Esophagus squamous epithelium (tissue), 5 donors: ENCODE measurements around the gene SLC29A2. TPM values are rescaled to one million over a fixed set of nuclear protein-coding genes. Genes with fewer than 3 reads are reported as not detected.

Source experiments
- DNase-seq: peaks from one replicate; lab custom pipeline; 2025; lab: John Stamatoyannopoulos, UW
- H3K27ac ChIP-seq, 4 donors: fragments of 200-600 bp; sonication (generic); one replicate each; pipeline ENCODE4 v1.5.1; 2016 to 2019; ENCODE audit warnings: mild to moderate bottlenecking in 1 of 4
- H3K27me3 ChIP-seq, 4 donors: fragments of 200-600 bp; sonication (generic); 1 replicate in 3 of 4; 2 replicates in 1 of 4; pipeline versions ENCODE4 v1.5.1 to v1.6.0; 2017 to 2021; ENCODE audit warnings: antibody characterized with exemption in 1 of 4
- H3K36me3 ChIP-seq, 3 donors: fragments of 200-600 bp; sonication (generic); one replicate each; pipeline ENCODE4 v1.5.1; 2016 to 2019
- H3K4me1 ChIP-seq, 3 donors: fragments of 200-600 bp; sonication (generic); one replicate each; pipeline ENCODE4 v1.5.1; 2017 to 2019
- H3K4me3 ChIP-seq, 4 donors: fragments of 200-600 bp; sonication (generic); 1 replicate in 3 of 4; 2 replicates in 1 of 4; pipeline ENCODE4 v1.5.1; 2016 to 2019; ENCODE audit warnings: mild to moderate bottlenecking in 2 of 4, moderate library complexity in 1 of 4
- H3K9me3 ChIP-seq, 3 donors: fragments of 200-600 bp; sonication (generic); one replicate each; pipeline ENCODE4 v1.5.1; 2016 to 2019
- POLR2A ChIP-seq, 4 donors: fragments of 450-650 bp; IDR thresholded peaks; one replicate each; pipeline ENCODE4 v1.6.1; 2017; ENCODE audit warnings: antibody characterized with exemption in 4 of 4, mild to moderate bottlenecking in 4 of 4, moderate library complexity in 3 of 4
- WGBS, 2 donors: methylation state at CpG; one replicate each; pipeline ENCODE4 v1.1.5; 2018; 5-methylcytosine and 5-hydroxymethylcytosine counted together
- intact Hi-C: fragments of 100-400 bp; cut with DNase I; formaldehyde crosslinking; loops from one replicate; pipeline ENCODE4 v1.15.0; 2022
- total RNA-seq, 4 donors: library from RNA; depleted of rRNA; stranded (reverse); fragments of >200 nt; gene quantifications; one replicate each; pipeline ENCODE4 v1.1.0, GENCODE V29; 2016
- TF ChIP-seq, protein P1 (sequence below), 6 experiments: fragments of 450-650 bp in 4 of 6; fragments of 200-600 bp in 2 of 6; sonication (generic) in 2 of 6; IDR thresholded peaks; one replicate each; pipeline ENCODE4 v1.5.1; 2016 to 2019; ENCODE audit warnings: antibody characterized with exemption in 6 of 6, mild to moderate bottlenecking in 4 of 6, moderate library complexity in 4 of 6
- donor health status: DM: yes; HTN: yes; CAD: no.

SLC29A2 gene
- total RNA-seq, 4 donors from 2014 or later, result 2.9 to 5.5 (median 4.8) TPM

DNA sequence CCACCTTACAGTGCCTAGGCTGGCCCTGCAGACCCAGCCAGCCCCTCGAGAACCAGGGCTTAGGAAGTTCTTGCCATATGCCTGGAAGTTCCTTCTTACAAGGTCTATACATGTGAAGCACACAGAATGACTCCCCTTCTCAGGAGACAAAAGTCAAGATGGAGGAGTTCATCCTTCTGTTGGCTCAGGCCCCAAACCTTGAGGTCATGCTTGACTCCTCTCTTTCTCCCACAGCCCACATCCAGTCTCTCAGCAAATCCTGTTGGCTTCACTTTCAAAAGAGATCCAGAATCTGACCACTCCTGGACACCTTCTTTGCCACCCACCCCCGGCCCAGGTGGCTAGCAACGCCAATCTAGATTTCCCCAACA, 53.0 kb downstream of the SLC29A2 start:
- intact Hi-C loops, result no loop called here
- Histone ChIP-seq H3K4me3 (no peak overlapping the region), H3K4me1 (peaks cover 37 to 65% (median 49%) of the 10 kb centered on the region in 3 donors), H3K27me3 (peaks cover 0 to 32% (median 0%) of the 10 kb centered on the region in 4 donors), H3K9me3 (no peaks in the 10 kb centered on the region), H3K27ac (peak overlapping the region; percentile 61 to 92 (median 84)), H3K36me3 (no peaks in the 10 kb centered on the region)
- DNase-seq, result no peak
- TF ChIP-seq POLR2A (IDR thresholded peaks at IDR 0.05), result no peak
- TF ChIP-seq, protein P1, sequence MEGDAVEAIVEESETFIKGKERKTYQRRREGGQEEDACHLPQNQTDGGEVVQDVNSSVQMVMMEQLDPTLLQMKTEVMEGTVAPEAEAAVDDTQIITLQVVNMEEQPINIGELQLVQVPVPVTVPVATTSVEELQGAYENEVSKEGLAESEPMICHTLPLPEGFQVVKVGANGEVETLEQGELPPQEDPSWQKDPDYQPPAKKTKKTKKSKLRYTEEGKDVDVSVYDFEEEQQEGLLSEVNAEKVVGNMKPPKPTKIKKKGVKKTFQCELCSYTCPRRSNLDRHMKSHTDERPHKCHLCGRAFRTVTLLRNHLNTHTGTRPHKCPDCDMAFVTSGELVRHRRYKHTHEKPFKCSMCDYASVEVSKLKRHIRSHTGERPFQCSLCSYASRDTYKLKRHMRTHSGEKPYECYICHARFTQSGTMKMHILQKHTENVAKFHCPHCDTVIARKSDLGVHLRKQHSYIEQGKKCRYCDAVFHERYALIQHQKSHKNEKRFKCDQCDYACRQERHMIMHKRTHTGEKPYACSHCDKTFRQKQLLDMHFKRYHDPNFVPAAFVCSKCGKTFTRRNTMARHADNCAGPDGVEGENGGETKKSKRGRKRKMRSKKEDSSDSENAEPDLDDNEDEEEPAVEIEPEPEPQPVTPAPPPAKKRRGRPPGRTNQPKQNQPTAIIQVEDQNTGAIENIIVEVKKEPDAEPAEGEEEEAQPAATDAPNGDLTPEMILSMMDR (IDR thresholded peaks at IDR 0.05), result no peak
- 50 to 82% methylated on average over 2 of the region's 3 CpGs for WGBS, 2 donors

DNA sequence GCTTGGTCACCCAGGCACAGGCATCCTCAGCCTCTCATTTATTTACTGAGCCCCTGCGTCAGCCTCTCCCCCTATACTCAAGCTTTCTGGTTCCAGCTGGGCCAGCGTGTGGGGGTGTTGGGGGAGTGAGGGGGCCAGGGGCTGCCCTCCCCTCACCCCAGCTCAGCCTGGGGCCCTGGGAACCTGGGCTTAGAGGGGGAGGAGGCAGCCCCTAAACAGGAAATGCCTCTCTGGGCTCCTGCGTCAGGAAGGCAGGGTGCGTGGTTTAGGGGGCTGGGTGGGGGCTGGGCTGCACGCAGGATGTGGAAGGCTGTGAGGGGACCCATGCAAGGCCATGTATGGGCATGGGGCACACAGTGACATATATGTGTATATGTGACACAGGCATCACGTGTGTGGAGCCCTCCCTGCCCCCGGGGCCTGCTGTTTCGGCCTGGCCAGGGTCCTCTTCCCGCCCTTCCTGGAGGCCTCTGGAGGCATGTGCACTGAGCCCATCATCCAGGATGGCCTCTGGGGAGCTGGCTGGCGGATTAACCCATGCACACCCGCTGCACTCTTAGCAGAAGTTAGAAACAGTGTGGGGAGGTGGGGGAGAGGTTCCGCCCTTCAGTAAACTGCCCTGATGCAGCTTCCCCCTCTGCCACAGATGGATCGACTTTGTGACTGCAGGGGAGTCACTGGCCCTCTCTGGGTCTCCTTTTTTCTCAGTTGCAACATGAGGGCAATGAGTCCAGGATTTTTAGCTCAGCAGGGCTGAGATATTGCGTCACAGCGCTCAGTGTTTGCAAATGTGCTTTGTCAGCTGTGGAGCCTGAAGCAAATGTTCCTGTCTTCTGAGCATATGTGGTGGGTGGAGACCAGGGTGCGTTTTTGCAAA, 53.6 kb downstream of the SLC29A2 start:
- TF ChIP-seq, protein P1 (IDR thresholded peaks at IDR 0.05), result no peak
- TF ChIP-seq POLR2A (IDR thresholded peaks at IDR 0.05), result no peak
- no peaks in the 10 kb centered on the region for H3K9me3 ChIP-seq
- DNase-seq, result no peak
- intact Hi-C loops, result no loop called here
- H3K36me3 ChIP-seq, result no peaks in the 10 kb centered on the region
- peak overlapping the region; percentile 61 to 92 (median 84) for H3K27ac ChIP-seq
- WGBS, 2 donors, result 15 to 18% methylated on average over 4 of the region's 16 CpGs
- H3K4me3 ChIP-seq, result no peak overlapping the region
- H3K4me1 ChIP-seq, result peaks cover 43 to 71% (median 55%) of the 10 kb centered on the region in 3 donors
- H3K27me3 ChIP-seq, result peaks cover 0 to 32% (median 0%) of the 10 kb centered on the region in 4 donors

DNA sequence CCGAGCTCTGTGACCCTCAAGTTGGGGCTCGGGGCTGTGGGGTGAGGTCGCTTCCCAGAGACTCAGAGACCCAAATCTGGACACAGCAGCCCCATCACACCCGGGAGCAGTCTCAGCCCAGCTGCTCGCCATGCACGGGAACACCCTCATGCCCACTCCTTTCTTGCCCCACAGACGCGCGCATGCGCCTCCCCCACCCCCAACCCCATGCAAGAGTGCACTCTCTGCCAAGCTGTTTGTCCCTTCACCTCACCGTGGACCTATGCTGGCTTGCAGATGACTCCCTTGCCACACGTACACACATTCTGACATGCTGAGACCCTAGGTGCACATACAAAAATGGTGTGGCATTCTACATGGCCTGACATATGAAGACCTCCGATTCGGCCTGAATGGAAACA, 54.2 kb downstream of the SLC29A2 start:
- Histone ChIP-seq H3K27me3 (peaks cover 0 to 32% (median 0%) of the 10 kb centered on the region in 4 donors), H3K9me3 (no peaks in the 10 kb centered on the region), H3K36me3 (no peaks in the 10 kb centered on the region), H3K27ac (peak overlapping the region; percentile 61 to 92 (median 84)), H3K4me1 (peaks cover 44 to 77% (median 56%) of the 10 kb centered on the region in 3 donors), H3K4me3 (peak overlapping the region in 3 of 4 donors; percentile 56 to 68 (median 63))
- DNase-seq, result no peak
- intact Hi-C loops, result no loop called here
- WGBS, 2 donors, result 42 to 80% methylated on average over 1 to 11 of the region's 14 CpGs
- no peak for TF ChIP-seq POLR2A (IDR thresholded peaks at IDR 0.05)

GRCh38 chr11:66316849-66317251, 54.7 kb downstream of the SLC29A2 start, which contains the start of gene CD248:
CD248 (minus strand) TSS chr11:66317044; CDS start chr11:66317027, 17 bp downstream.
- DNase-seq, result no peak
- TF ChIP-seq, protein P1 (IDR thresholded peaks at IDR 0.05), result no peak
- peak in 1 of 4 donors; percentile 50 for TF ChIP-seq POLR2A (IDR thresholded peaks at IDR 0.05)

GRCh38 chr11:66315921-66316811, 55.4 kb downstream of the SLC29A2 start:
- peak overlapping the region; percentile 21 to 68 (median 60) for H3K4me3 ChIP-seq
- H3K27ac ChIP-seq, result peak overlapping the region; percentile 61 to 92 (median 89)
- intact Hi-C loops, result no loop called here
- no peaks in the 10 kb centered on the region for H3K36me3 ChIP-seq
- no peak for DNase-seq
- TF ChIP-seq, protein P1 (IDR thresholded peaks at IDR 0.05), result no peak
- no peak for TF ChIP-seq POLR2A (IDR thresholded peaks at IDR 0.05)
- peaks cover 0 to 32% (median 0%) of the 10 kb centered on the region in 4 donors for H3K27me3 ChIP-seq
- peaks cover 44 to 83% (median 56%) of the 10 kb centered on the region in 3 donors for H3K4me1 ChIP-seq
- WGBS, 2 donors, result 74% methylated on average over 19 of the region's 52 CpGs; no CpG with 5 or more reads in 1 of the 2 donors
- H3K9me3 ChIP-seq, result no peaks in the 10 kb centered on the region

More at GRCh38 chr11:66316849-66317251, 54.7 kb downstream of the SLC29A2 start, which contains the start of gene CD248:
- intact Hi-C loops, result no loop called here
- Histone ChIP-seq H3K4me3 (peak within 1 kb of the TSS; percentile 21 to 68 (median 60)), H3K9me3 (no peaks in the 10 kb centered on the region), H3K27ac (peak within 1 kb of the TSS; percentile 61 to 92 (median 89)), H3K27me3 (peaks cover 0 to 32% (median 0%) of the 10 kb centered on the region in 4 donors), H3K4me1 (peaks cover 44 to 81% (median 56%) of the 10 kb centered on the region in 3 donors), H3K36me3 (no peaks in the 10 kb centered on the region)
- WGBS, 2 donors, result no CpG with 5 or more reads among the region's 29 CpGs
